ENCODE data around the gene CD40LG. TPM values are rescaled to one million over a fixed set of nuclear protein-coding genes. Genes with fewer than 3 reads are reported as not detected.

The CD40LG gene
- polyA plus RNA-seq, 1 experiment, result not detected

GRCh38 chrX:136616987-136617685, 30.8 kb upstream of the CD40LG start:
- H3K27ac ChIP-seq (ENCODE audit: low read depth, low read length), result no peak overlapping the region
- no peak for DNase-seq (ENCODE audit: low read depth, low spot score)
- ChIA-PET CTCF (no interaction called here), POLR2A (no interaction called here)
- no peaks in the 10 kb centered on the region for H3K27me3 ChIP-seq (ENCODE audit: control insufficient read depth, insufficient read depth, low read length)
- TF ChIP-seq CTCF (IDR thresholded peaks at IDR 0.05; ENCODE audit: low read depth, low read length), result no peak
- no peak overlapping the region for H3K4me3 ChIP-seq (ENCODE audit: low read depth, low read length)
- H3K9me3 ChIP-seq (ENCODE audit: control insufficient read depth, insufficient read depth, low read length), result no peaks in the 10 kb centered on the region

GRCh38 chrX:136619899-136620505, 28.0 kb upstream of the CD40LG start:
- no peak overlapping the region for H3K27ac ChIP-seq (ENCODE audit: low read depth, low read length)
- CTCF ChIA-PET, result no interaction called here
- POLR2A ChIA-PET, result no interaction called here

GRCh38 chrX:136620780-136621179, 27.2 kb upstream of the CD40LG start:
- H3K9me3 ChIP-seq (ENCODE audit: control insufficient read depth, insufficient read depth, low read length), result no peaks in the 10 kb centered on the region
- H3K27ac ChIP-seq (ENCODE audit: low read depth, low read length), result no peak overlapping the region
- ChIA-PET CTCF (no interaction called here), POLR2A (no interaction called here)
- H3K4me3 ChIP-seq (ENCODE audit: low read depth, low read length), result no peak overlapping the region
- H3K27me3 ChIP-seq (ENCODE audit: control insufficient read depth, insufficient read depth, low read length), result no peaks in the 10 kb centered on the region
- no peak for TF ChIP-seq CTCF (IDR thresholded peaks at IDR 0.05; ENCODE audit: low read depth, low read length)
- DNase-seq (ENCODE audit: low read depth, low spot score), result no peak

More at GRCh38 chrX:136619899-136620505, 28.0 kb upstream of the CD40LG start:
- Histone ChIP-seq H3K4me3 (ENCODE audit: low read depth, low read length) (no peak overlapping the region), H3K27me3 (ENCODE audit: control insufficient read depth, insufficient read depth, low read length) (no peaks in the 10 kb centered on the region), H3K9me3 (ENCODE audit: control insufficient read depth, insufficient read depth, low read length) (no peaks in the 10 kb centered on the region)
- no peak for DNase-seq (ENCODE audit: low read depth, low spot score)
- TF ChIP-seq CTCF (IDR thresholded peaks at IDR 0.05; ENCODE audit: low read depth, low read length), result no peak

GRCh38 chrX:136622568-136622967, 25.4 kb upstream of the CD40LG start:
- Histone ChIP-seq H3K4me3 (ENCODE audit: low read depth, low read length) (no peak overlapping the region), H3K27ac (ENCODE audit: low read depth, low read length) (no peak overlapping the region), H3K9me3 (ENCODE audit: control insufficient read depth, insufficient read depth, low read length) (no peaks in the 10 kb centered on the region), H3K27me3 (ENCODE audit: control insufficient read depth, insufficient read depth, low read length) (no peaks in the 10 kb centered on the region)
- POLR2A ChIA-PET, result no interaction called here
- CTCF ChIA-PET, result no interaction called here
- no peak for DNase-seq (ENCODE audit: low read depth, low spot score)
- TF ChIP-seq CTCF (IDR thresholded peaks at IDR 0.05; ENCODE audit: low read depth, low read length), result no peak

- POLR2A ChIA-PET, result no interaction called here
Observed at GRCh38 chrX:136623396-136623795, 24.6 kb upstream of the CD40LG start.

More at GRCh38 chrX:136623396-136623795, 24.6 kb upstream of the CD40LG start:
- Histone ChIP-seq H3K27ac (ENCODE audit: low read depth, low read length) (no peak overlapping the region), H3K9me3 (ENCODE audit: control insufficient read depth, insufficient read depth, low read length) (no peaks in the 10 kb centered on the region), H3K27me3 (ENCODE audit: control insufficient read depth, insufficient read depth, low read length) (no peaks in the 10 kb centered on the region), H3K4me3 (ENCODE audit: low read depth, low read length) (no peak overlapping the region)
- TF ChIP-seq CTCF (IDR thresholded peaks at IDR 0.05; ENCODE audit: low read depth, low read length), result no peak
- CTCF ChIA-PET, result no interaction called here
- no peak for DNase-seq (ENCODE audit: low read depth, low spot score)

All from AG04450 (cell line).